HG03103 (cell line): ENCODE data around the gene HPS5.

Source experiments
- ATAC-seq: cut with Tn5 transposase; IDR thresholded peaks from one replicate; pipeline ENCODE4 v1.9.1; 2021; ENCODE audit warnings: low read depth; ENCODE audit not compliant: unreplicated experiment

Gene HPS5

DNA sequence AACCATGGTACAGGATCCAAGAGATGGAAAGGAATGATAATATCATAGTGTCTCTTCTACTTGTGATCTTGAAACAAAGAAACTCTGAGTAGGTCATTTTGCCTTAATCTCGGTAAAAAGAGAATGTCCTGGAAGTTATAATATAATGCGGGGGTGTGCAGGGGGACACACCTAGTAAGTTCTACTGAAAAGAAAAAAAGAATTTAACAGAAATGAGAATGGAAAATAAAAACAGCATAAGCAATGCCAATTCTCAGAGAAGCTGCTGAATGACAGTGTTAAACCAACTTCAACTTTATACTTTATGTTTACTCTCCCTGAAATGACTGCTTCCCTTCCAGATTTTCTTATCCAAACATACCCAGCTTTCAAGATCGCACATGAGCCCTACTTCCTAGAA is 2.0 kb downstream of the HPS5 start:
- ATAC-seq = no peak

DNA sequence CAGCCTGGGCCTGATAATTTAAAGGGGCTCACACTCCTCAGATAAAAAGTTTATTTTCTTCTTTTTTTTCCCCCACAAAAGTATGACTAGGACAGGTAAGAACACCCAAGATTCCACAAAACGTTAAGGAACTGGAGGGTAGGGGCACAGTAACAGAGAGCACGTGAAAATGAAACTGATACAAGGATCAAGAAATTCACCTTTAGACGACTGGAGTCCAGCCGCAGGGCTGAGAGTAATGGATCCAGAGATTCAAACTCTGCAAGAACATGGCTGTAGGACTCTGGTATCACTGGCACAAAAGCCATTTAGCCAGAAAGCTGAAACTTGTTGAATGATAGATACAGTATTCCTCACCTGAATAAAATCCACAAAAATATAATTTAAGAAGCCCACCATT is 4.4 kb downstream of the HPS5 start:
- no peak for ATAC-seq

DNA sequence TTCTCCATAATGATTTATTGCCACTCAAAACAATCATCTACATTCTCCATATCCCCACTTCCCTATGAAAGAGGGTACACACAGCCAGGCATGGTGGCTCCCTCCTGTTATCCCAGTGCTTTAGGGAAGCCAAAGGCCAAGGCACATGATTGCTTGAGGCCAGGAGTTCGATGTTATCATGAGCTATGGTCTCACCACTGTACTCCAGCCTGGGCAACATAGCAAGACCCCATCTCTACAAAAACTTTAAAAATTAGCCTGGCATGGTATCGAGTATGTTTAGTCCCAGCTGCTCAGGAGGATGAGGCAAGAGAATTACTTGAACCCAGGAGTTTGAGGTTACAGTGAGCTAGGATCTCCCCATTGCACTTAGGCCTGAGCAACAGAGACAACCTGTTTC is 6.0 kb downstream of the HPS5 start:
- ATAC-seq = no peak

DNA sequence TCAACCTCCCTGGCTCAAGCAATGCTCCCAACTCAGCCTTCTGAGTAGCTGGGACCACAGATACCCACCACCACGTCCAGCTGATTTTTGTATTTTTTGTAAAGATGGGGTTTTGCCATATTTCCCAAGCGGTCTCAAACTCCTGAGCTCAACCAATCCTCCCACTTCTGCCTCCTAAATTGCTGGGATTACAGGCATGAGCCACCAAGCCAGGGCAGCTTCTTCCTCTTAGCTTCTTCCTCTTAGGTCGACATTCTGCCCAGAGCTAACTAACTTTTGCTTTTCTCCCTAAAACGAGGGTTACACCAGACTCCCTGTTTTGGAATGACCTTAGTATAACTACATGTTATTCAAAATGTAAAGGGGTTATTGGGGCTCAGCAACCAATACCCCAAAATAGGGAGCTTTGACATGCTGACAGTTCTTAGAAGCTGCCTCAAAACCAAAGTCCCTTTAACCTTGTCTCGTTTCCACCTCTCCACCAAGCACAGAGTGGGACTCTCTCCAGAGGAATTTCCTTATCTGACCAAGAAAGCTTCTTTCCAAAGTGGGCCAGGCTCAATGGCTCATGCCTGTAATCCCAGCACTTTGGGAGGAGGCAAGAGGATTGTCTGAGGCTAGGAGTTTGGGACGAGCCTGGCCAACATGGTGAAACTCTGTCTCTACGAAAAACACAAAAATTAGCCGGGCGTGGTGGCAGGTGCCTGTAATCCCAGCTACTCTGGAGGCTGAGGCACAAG is 7.0 kb downstream of the HPS5 start:
- no peak for ATAC-seq

DNA sequence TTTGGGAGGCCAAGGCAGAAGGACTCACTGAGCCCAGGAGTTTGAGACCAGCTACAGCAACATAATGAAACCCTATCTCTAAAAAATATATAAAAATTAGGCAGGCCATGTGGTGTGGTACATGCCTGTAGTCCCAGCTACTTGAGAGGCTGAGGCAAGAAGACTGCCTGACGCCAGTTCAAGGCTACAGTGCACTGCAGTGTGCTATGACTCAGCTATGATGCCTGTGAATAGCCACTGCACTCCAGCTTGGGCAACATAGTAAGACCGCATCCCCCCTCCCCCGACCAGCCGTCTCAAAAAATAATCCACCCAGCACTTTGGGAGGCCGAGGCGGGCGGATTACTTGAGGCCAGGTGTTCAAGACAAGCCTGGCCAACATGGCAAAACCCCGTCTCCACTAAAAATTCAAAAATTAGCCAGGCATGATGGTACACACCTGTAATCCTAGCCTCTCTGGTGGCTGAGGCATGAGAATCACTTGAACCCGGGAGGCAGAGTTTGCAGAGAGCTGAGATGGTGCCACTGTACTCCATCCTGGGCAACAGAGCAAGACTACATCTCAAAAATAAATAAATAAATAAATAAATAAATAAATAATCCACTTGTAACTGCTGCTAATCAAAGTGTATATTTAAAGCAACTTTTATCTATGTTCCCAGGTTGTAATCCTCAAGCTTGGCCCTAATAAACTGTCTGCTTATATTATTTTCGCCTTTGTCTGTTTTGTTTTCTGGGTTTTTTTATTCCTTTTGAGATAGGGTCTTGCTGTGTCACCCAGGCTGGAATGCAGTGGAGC is 7.8 kb downstream of the HPS5 start:
- ATAC-seq = no peak

DNA sequence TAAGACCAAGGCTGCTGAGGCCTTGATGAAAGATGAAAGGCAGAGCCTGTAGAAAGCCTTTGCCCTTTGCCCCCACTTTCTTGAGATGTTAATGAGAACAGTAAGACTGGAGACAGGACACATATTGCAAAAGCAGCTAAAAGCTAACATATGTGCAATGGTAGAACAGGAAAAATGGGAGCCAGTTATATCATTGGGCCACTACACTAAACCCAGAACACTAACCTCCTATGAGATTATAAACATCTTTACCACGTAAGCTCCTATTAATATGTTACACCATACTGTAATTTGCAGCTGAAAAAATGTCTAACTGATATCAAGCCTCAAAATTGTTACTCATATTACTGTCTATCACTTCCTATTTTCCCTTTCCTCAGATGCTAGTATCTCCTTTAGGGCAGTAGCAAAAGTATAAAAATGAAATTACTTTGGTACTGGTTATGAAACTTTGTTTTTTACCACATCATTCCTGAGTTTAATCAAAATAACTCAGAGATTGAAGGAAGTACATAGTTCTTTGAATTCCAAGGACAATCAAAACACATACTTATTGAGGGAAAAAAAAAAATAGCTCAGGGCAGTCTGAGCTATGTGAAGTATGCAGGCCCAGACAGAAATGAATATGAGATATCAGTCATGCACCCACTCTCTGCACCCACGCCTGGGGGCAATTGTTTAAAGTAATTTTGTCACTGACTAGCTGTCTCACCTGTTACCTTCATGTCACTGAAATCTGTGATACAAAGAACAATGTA is 9.1 kb downstream of the HPS5 start:
- ATAC-seq = no peak

DNA sequence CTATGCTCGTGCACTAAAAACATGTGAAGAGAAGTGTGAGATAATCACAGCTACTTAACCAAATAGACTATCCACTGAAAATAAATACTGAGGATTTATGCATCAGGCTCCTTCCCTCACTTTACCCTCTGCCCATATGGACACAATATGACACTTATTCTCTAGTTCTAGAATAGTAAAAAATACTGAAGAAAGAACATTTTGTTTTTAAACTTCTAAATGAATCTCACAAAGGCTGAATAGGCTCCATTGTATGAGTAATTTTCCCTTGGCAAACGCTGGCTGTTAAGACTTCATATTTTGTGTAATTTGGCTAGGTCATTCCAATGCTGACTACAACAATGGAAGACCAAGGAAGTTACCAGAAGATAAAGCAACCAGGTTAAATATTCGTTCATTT is 9.9 kb downstream of the HPS5 start:
- ATAC-seq = no peak

DNA sequence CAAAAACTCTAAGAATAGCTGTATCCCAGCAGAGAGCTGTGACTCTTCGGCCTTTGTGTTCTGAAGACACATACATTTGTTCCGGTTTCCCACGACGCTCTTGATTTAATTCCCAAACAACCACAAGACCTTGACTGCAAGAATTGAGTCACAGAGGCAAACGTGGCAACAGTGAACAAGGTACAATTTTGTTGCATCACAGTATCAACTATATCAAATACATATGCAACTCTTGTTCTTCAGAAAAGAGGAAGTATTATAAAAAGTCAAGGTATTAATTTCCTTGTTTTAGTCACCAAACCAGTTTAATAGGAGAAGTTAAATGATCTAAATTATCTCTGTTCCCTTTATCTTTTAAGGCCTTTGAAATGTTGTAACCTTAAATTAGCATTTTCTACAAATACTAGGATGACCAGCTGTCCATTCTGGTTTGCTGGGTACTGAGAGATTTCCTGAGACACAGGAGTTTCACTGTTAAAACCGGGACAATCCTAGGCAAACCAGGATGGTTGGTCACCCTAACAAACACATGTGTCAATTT is 11.1 kb downstream of the HPS5 start:
- ATAC-seq = peak; percentile 53

DNA sequence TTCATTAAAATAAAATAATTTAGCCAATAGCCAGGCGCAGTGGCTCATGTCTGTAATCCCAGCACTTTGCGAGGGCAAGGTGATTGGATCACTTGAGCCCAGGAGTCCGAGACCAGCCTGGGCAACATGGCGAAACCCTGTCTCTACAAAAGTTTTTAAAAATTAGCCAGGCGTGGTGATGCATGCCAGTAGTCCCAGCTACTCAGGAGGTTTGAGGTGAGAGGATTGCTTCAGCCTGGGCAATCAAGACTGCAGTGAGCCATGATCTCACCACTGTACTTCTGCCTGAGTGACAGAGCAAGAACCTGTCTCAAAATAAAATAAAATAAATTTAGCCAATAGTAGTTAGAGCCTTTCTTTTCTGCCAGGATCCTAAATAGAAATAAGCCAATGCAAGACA is 12.2 kb downstream of the HPS5 start:
- no peak for ATAC-seq

DNA sequence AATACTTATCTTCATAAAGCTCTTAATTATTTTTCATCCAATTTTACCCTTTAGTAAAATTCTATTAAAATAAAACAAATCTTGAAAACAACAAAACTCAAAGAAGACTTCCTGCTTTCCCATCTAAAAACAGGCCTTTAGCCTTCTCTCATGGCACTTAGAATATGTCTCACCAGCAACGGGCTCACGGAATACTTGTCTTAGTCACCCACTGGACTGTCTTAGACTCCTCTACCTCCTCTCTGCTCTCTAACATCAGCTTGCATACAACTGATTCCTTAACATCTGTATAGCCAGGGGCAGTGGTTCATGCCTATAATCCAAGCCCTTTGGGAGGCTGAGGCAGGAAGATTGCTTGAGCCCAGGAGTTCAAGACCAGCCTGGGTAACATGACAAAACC is 13.7 kb downstream of the HPS5 start:
- ATAC-seq = no peak

DNA sequence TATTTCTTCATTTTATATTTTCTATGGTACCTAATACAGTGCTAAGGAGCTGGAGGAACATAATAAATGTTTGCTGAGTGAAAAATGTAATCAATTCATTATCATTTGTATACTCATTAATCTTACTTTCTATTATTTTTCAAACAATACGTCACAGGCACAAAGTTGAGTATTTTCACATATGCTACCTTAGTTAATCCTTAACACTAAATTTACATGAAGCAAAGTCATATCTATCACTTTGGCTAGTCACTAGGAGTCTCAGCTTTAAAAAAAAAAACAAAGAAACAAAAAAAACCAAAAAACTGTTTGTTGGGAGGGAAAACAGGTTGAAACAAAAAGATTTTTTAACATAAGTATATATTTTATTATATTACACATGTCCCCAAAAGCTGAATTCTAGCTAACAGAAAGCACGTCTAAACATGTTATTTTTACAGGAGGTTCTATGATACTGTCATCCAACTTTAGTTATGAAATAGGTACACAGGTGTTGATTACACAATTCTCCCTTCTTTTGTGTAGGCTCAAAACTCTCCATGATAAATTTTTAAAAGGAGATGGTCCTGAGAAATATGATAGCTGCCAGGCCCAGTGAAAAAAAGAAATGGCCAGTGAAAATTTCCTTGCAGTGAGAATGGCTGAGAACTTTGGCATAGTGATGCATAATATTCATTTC is 14.3 kb downstream of the HPS5 start:
- ATAC-seq = no peak

DNA sequence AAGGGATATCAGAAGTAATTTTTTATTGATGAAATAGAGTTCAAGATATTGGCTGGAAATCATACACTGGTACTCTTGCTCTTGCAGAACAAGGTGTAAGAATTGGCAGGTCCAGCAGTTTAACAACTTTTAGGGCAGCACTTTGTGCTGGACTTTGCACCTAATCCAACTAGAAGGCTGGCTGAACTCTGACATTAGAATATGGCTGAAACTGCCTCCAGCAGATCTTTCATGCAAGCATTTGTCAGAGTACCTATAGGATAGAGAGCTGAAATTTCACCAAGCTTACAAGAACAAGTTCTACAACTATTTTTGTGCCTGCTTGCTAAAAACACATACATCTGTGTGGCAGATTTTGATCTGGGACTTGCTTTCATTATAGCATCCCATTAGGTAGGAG is 17.2 kb downstream of the HPS5 start:
- ATAC-seq = no peak

DNA sequence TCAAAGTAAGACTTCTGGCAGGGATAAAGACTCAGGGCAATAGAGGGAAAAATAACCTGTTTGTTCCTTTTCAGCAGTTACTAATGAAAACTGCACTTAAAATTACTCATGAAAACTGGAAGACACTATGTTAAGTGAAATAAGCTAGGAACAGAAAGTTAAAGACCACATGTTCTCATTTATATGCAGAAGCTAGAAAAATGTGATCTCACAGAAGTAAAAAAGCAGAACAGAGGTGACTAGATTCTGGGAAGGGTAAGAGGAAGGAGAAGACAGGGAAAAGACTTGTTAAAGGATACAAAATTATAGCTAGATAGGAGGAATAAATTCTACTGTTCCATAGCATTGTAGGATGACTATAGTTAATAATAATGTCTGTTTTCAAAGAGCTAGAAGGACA is 22.2 kb downstream of the HPS5 start:
- no peak for ATAC-seq

DNA sequence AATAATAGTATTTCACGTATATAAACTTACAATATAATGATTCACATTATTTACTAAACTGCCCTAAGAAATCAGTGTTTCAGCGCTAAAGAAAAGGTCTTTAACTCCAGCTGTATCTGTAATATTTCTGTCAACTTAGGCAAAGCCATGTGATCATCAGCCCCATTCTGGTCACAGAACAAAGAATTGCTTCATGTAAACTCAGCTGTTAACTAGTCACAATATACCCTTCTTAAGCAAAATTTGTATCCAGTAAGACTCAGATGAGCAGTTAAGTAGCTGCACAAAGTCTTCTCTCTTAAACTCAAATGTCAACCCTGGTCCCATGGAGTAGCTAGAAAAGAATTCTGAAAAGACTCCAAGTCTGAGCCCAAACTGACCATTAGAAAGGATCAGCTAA is 26.6 kb downstream of the HPS5 start:
- ATAC-seq = no peak

DNA sequence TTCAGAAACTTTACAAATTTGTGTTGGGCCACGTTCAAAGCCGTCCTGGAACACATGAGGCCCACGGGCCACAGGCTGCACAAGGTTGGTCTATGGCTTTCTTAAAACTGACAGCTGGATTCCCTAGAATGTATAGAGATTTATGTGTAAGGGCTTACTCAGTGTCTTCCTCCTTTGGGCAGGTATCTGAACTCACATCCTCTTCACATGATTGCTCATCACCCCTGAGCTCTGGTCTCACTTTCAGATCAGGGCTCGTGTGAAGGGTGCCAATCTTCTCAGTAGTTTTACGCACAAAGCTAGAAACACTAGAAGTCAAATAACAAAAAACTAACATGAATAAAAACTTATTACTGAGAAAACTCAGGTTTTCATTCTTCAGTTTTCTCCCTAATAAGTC is 27.1 kb downstream of the HPS5 start:
- no peak for ATAC-seq

DNA sequence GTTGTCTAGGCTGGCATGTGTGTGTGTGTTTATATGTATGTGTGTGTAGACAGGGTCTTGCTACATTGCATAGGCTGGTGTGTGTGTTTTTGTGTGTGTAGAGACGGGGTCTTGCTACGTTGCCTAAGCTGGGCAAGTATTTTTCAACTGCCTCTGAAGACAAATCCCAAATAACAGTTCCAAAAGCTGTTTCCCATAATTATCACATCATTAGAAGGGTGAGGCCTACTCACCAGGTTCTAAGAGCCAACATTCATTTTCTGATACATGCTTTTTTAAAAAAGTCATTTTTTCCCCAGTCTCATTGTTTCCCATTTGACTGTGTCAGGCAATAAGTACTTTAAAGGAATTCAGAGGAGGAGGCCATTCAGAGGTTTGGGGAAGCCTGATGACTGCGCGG is 33.0 kb downstream of the HPS5 start:
- ATAC-seq = no peak

DNA sequence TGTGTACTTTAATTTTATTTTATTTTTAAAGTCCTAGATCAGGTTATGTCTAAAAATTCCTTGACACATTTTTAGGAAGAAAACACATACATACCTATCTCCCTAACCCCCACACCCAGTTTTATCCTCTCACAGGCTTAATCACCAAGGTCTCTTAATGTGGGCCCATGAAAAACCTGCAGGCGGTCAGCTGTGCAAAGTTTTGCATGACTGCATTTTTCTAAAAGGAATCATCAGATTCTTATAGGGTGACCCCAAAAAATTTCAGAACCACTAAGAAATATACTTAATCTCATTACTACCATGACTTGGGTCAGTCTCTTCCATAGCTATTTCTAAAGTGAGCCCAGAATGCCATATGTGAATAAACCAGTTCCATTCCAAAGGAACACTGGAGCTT is 36.1 kb downstream of the HPS5 start:
- no peak for ATAC-seq

DNA sequence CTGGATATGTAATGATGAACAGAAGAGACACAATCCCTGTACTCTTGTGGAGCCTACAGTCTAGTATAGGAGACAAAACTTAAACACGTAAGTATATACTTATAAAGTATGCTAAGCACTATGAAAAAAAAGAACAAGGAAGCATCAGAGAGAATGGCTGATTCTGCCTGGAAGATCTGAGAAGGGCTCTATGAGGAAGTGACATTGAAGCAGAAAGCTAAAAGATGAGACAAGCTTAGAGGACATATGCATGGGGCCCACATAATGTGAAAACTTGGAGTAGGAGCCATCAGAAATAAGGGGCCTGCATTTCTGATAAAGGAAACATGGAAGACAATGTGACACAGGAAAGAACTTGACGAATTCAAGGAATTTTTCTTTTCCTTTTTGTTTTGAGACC is 39.3 kb downstream of the HPS5 start:
- no peak for ATAC-seq

DNA sequence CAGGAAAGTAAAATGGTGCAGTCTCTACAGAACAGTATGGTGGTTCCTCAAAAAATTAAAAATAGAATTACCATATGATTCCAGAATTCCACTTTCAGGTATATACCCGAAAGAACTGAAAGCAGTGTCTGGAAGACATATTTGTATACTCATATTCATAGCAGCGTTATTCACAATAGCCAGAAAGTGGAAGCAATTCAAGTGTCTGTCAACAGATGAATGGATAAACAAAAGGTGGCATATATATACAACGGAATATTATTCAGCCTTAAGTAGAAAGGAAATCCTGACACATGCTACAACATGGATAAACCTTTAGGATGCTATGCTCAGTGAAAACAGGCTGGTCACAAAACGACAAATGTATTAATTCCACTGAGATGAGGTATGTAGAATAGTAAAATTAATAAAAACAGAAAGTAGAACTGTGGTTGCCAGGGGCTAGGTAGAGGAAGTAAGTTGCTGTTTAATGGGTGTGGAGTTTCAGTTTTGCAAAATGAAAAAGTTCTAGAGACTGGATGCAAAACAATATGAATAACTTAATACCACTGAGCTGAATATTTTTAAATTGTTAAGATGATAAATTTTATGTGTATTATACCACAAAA is 41.4 kb downstream of the HPS5 start:
- peak; percentile 84 for ATAC-seq

DNA sequence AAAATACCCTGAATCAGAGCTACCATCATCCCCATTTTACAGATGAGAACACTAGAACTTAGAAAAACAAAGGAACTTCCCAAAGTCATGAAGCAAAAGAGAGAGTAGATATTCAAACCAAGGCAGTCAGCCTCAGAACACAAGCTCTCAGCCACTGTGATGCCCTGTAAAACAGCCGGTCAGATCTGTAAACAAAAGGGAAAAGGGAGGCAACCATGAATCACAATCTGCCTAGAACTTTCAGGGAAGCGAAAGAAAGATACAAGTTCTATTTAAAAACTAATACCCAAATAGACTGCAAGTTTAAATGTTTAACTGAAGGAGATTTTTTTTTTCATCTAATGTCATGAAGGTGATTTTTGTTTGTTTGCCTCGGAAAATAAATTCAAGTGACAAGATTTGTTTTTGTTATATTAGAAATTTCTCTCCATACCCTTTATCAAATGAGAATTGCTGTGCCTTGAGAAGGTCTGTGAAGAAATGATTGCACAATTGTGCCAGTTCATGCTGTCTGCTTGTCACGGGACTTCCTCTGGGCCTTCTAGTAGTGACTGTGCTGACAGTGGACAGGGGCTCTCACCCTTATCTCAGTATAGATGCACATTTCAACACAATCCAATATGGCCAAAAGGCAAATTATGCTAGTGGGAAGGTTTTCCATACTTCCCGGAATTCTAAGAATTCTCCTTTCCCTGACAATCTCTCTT is 44.2 kb downstream of the HPS5 start:
- no peak for ATAC-seq
